B cell (primary cell): Measurements from ENCODE around the gene GAMT. TPM values are rescaled to one million over a fixed set of nuclear protein-coding genes. Genes with fewer than 3 reads are reported as not detected.

ENCODE experiments used
- ATAC-seq: fragments of 200-7000 bp; cut with Tn5 transposase; one replicate; pipeline ENCODE4 v1.10.0; 2021; ENCODE audit warnings: low read depth, mild to moderate bottlenecking, moderate number of reproducible peaks, moderate library complexity
- CTCF ChIA-PET: fragments of 350-600 bp; sonication (Branson Sonifier 250); formaldehyde crosslinking; loops from one replicate; lab custom pipeline; 2021; ENCODE audit warnings: antibody characterized with exemption, inconsistent platforms; lab: Charles Lee
- POLR2A ChIA-PET: fragments of 350-600 bp; sonication (Branson Sonifier 250); formaldehyde crosslinking; loops from one replicate; lab custom pipeline; 2021; ENCODE audit warnings: antibody characterized with exemption; lab: Charles Lee
- DNase-seq: peaks from one replicate; pipeline ENCODE4 v3.0.0; 2013
- H2AFZ ChIP-seq: 2 replicates; pipeline ENCODE4 v1.6.1; 2012; ENCODE audit warnings: mild to moderate bottlenecking, low read depth, low read length; ENCODE audit not compliant: insufficient read depth, poor library complexity, severe bottlenecking
- H3K27ac ChIP-seq, 2 donors: 1 replicate in 1 of 2; 2 replicates in 1 of 2; pipeline ENCODE4 v1.5.1; 2012 to 2013; ENCODE audit warnings: low read length in 2 of 2, mild to moderate bottlenecking in 2 of 2, moderate library complexity in 1 of 2
- H3K27me3 ChIP-seq, 4 experiments: fragments of 200-600 bp in 1 of 4; sonication (generic) in 1 of 4; replicated peaks in 1 of 4; 1 replicate in 2 of 4; 2 replicates in 2 of 4; pipeline versions ENCODE4 v1.6.1 to v1.7.0; 2013 to 2016; ENCODE audit warnings: low read length in 3 of 4, mild to moderate bottlenecking in 2 of 4, mixed read lengths in 1 of 4, moderate library complexity in 1 of 4; ENCODE audit not compliant: insufficient read depth in 4 of 4, control insufficient read depth in 3 of 4; ENCODE audit errors: control extremely low read depth in 1 of 4
- H3K36me3 ChIP-seq, 2 experiments: replicated peaks in 1 of 2; 1 replicate in 1 of 2; 2 replicates in 1 of 2; pipeline versions ENCODE4 v1.6.1 to v1.7.1; 2013; ENCODE audit warnings: low read length in 1 of 2; ENCODE audit not compliant: insufficient read depth in 2 of 2, control insufficient read depth in 1 of 2; ENCODE audit errors: control extremely low read depth in 1 of 2, extremely low read depth in 1 of 2
- H3K4me1 ChIP-seq, 2 donors: fragments of 200-600 bp in 1 of 2; sonication (generic) in 1 of 2; 1 replicate in 1 of 2; 2 replicates in 1 of 2; pipeline versions ENCODE4 v1.5.1 to v1.6.1; 2013 to 2017; ENCODE audit warnings: low read length in 2 of 2; ENCODE audit not compliant: control insufficient read depth in 2 of 2, insufficient read depth in 2 of 2
- H3K4me2 ChIP-seq: replicated peaks from 2 replicates; pipeline ENCODE3; 2012; ENCODE audit warnings: mild to moderate bottlenecking, low read depth, low read length; ENCODE audit not compliant: poor library complexity, severe bottlenecking
- H3K4me3 ChIP-seq, 5 experiments: fragments of 200-600 bp in 1 of 5; sonication (generic) in 1 of 5; 1 replicate in 3 of 5; 2 replicates in 2 of 5; pipeline versions ENCODE4 v1.5.1 to v1.7.0; 2011 to 2016; ENCODE audit warnings: low read length in 4 of 5, mild to moderate bottlenecking in 4 of 5, low read depth in 2 of 5, control low read depth in 1 of 5, moderate library complexity in 1 of 5; ENCODE audit not compliant: insufficient read depth in 1 of 5; ENCODE audit errors: control extremely low read depth in 1 of 5, extremely low read depth in 1 of 5
- H3K79me2 ChIP-seq: fragments of 200-600 bp; sonication (generic); one replicate; pipeline ENCODE4 v1.6.0; 2016; ENCODE audit warnings: low read length; ENCODE audit not compliant: control insufficient read depth, insufficient read depth
- H3K9ac ChIP-seq: fragments of 200-600 bp; sonication (generic); 2 replicates; pipeline ENCODE4 v1.6.1; 2017; ENCODE audit warnings: mild to moderate bottlenecking, low read length, moderate library complexity
- H3K9me3 ChIP-seq, 3 donors: one replicate each; pipeline versions ENCODE4 v1.6.1 to v1.7.1; 2013; ENCODE audit warnings: low read length in 2 of 3; ENCODE audit not compliant: control insufficient read depth in 2 of 3, insufficient read depth in 1 of 3; ENCODE audit errors: control extremely low read depth in 1 of 3
- H4K20me1 ChIP-seq: 2 replicates; pipeline ENCODE4 v1.6.0; 2012; ENCODE audit warnings: mild to moderate bottlenecking, low read length; ENCODE audit not compliant: insufficient read depth, control insufficient read depth, poor library complexity, severe bottlenecking
- H3K27ac Mint-ChIP-seq: one replicate; pipeline ENCODE4 v1.8.0; 2021; ENCODE audit warnings: mixed read lengths
- H3K27me3 Mint-ChIP-seq: one replicate; pipeline ENCODE4 v1.8.0; 2021; ENCODE audit warnings: mixed read lengths
- H3K4me1 Mint-ChIP-seq: one replicate; pipeline ENCODE4 v1.8.0; 2021; ENCODE audit warnings: mixed read lengths
- H3K4me3 Mint-ChIP-seq: one replicate; pipeline ENCODE4 v1.8.0; 2021; ENCODE audit warnings: mixed read lengths
- H3K9me3 Mint-ChIP-seq: one replicate; pipeline ENCODE4 v1.8.0; 2022; ENCODE audit warnings: mixed read lengths; ENCODE audit not compliant: insufficient read depth
- CTCF ChIP-seq: fragments of 200-600 bp; IDR thresholded peaks from one replicate; pipeline ENCODE4 v1.8.0; 2022; ENCODE audit warnings: antibody characterized with exemption, mild to moderate bottlenecking
- EZH2 ChIP-seq: IDR thresholded peaks from 2 replicates; pipeline ENCODE4 v1.6.1; 2012; ENCODE audit warnings: borderline replicate concordance, low read depth, mild to moderate bottlenecking, moderate library complexity, low read length; ENCODE audit not compliant: insufficient read depth, poor library complexity, severe bottlenecking
- WGBS: methylation state at CpG from one replicate; pipeline ENCODE4 v1.1.5; 2013; ENCODE audit warnings: missing lambda C conversion rate; ENCODE audit not compliant: insufficient coverage; 5-methylcytosine and 5-hydroxymethylcytosine counted together
- intact Hi-C: fragments of 100-400 bp; cut with micrococcal nuclease; formaldehyde crosslinking; loops from one replicate; pipeline ENCODE4 v1.10.0; 2022
- polyA plus RNA-seq: library from polyadenylated mRNA; depleted of rRNA; stranded (reverse); fragments of >200 nt; gene quantifications from 2 replicates; pipeline ENCODE4 v1.2.3, GENCODE V29; 2012
- total RNA-seq, 2 donors: library from RNA; stranded (reverse); fragments of 120-200 nt in 1 of 2; gene quantifications; 1 replicate in 1 of 2; 2 replicates in 1 of 2; pipeline versions ENCODE4 v1.2.3 to v1.2.4, GENCODE V29; 2013 to 2022

The GAMT gene
- total and polyA plus RNA-seq, 2 donors (not counting 1 experiment from before 2014, with no cell fraction given) = 8.8 to 12.1 TPM

- TF ChIP-seq EZH2 = no peak
- TF ChIP-seq CTCF = no peak
- no peak overlapping the region for H3K4me3 ChIP-seq
- DNase-seq (no peak), ATAC-seq (no peak)
- H3K79me2 ChIP-seq = peaks cover 5% of the 10 kb centered on the region
- H3K27me3 Mint-ChIP-seq = peaks cover 3% of the 10 kb centered on the region
- peaks cover 0 to 31% of the 10 kb centered on the region in 2 experiments for H3K36me3 ChIP-seq
- 97% methylated on average over 38 of the region's 39 CpGs for WGBS
- no peak overlapping the region for H3K4me2 ChIP-seq
- H3K9me3 Mint-ChIP-seq = no peaks in the 10 kb centered on the region
- H3K27ac ChIP-seq = no peak overlapping the region
- H3K27me3 ChIP-seq = no peaks in the 10 kb centered on the region
- ChIA-PET POLR2A (no interaction called here), CTCF (no interaction called here)
- H2AFZ ChIP-seq = no peak overlapping the region
- peaks cover 5% of the 10 kb centered on the region for H4K20me1 ChIP-seq
- H3K9me3 ChIP-seq = no peaks in the 10 kb centered on the region
- intact Hi-C loops = no loop called here
- peaks cover 11 to 15% of the 10 kb centered on the region in 2 donors for H3K4me1 ChIP-seq
- no peak overlapping the region for H3K4me3 Mint-ChIP-seq
- peaks cover 17% of the 10 kb centered on the region for H3K4me1 Mint-ChIP-seq
- H3K27ac Mint-ChIP-seq = no peak overlapping the region
- no peak overlapping the region for H3K9ac ChIP-seq
Measured at GRCh38 chr19:1386945-1387683, 14.2 kb downstream of the GAMT start.

- DNase-seq (no peak), ATAC-seq (no peak)
- Histone ChIP-seq H3K27me3 (no peaks in the 10 kb centered on the region), H3K4me2 (no peak overlapping the region), H2AFZ (no peak overlapping the region), H3K36me3 (peaks cover 0 to 24% of the 10 kb centered on the region in 2 experiments), H3K27ac (no peak overlapping the region), H3K9me3 (no peaks in the 10 kb centered on the region), H3K4me3 (no peak overlapping the region), H3K79me2 (peaks cover 5% of the 10 kb centered on the region), H3K9ac (no peak overlapping the region), H3K4me1 (peaks cover 11 to 15% of the 10 kb centered on the region in 2 donors), H4K20me1 (peaks cover 5% of the 10 kb centered on the region)
- TF ChIP-seq CTCF = no peak
- TF ChIP-seq EZH2 = no peak
- no peaks in the 10 kb centered on the region for H3K9me3 Mint-ChIP-seq
- H3K27me3 Mint-ChIP-seq = peaks cover 3% of the 10 kb centered on the region
- CTCF ChIA-PET = interaction anchor here (0.6 to 1.7 kb wide), 2 partner anchors 17 to 142 kb away, joined by 3 to 5 read pairs; no protein-coding TSS in a partner anchor
- no peak overlapping the region for H3K27ac Mint-ChIP-seq
- POLR2A ChIA-PET = interaction anchor here (0.6 kb wide), 1 partner anchor 43 kb away, joined by 3 read pairs; no protein-coding TSS in a partner anchor
- intact Hi-C loops = no loop called here
- H3K4me1 Mint-ChIP-seq = peaks cover 17% of the 10 kb centered on the region
- WGBS = 96% methylated on average over 3 of the region's 3 CpGs
- H3K4me3 Mint-ChIP-seq = no peak overlapping the region
Measured at GRCh38 chr19:1385816-1386215, 15.5 kb downstream of the GAMT start.
